Common myeloid progenitor, CD34-positive (primary cell): ENCODE results near the gene CACNA1G.

Experiments
- CTCF ChIA-PET: fragments of 350-600 bp; sonication (Branson Sonifier 250); formaldehyde crosslinking; loops from one replicate; lab custom pipeline; 2021; ENCODE audit warnings: antibody characterized with exemption; lab: Charles Lee
- POLR2A ChIA-PET: fragments of 350-600 bp; sonication (Branson Sonifier 250); formaldehyde crosslinking; loops from one replicate; lab custom pipeline; 2021; ENCODE audit warnings: antibody characterized with exemption; lab: Charles Lee
- DNase-seq, 3 donors: peaks; one replicate each; pipeline versions ENCODE4 v3.0.0 to v3.0.0-alpha.2; 2013
- H3K27ac ChIP-seq, 2 experiments: 1 replicate in 1 of 2; 2 replicates in 1 of 2; pipeline ENCODE4 v1.7.0; 2013; ENCODE audit warnings: inconsistent platforms in 2 of 2, low read length in 2 of 2, mild to moderate bottlenecking in 2 of 2, low read depth in 1 of 2, moderate library complexity in 1 of 2; ENCODE audit not compliant: severe bottlenecking in 2 of 2, insufficient read depth in 1 of 2, poor library complexity in 1 of 2
- H3K27me3 ChIP-seq, 5 experiments: replicated peaks in 2 of 5; 1 replicate in 3 of 5; 2 replicates in 2 of 5; pipeline versions ENCODE4 v1.6.1 to v1.7.0; 2013; ENCODE audit warnings: low read length in 4 of 5, mild to moderate bottlenecking in 2 of 5, moderate library complexity in 2 of 5, inconsistent platforms in 1 of 5; ENCODE audit not compliant: insufficient read depth in 5 of 5, control insufficient read depth in 4 of 5
- H3K36me3 ChIP-seq, 4 experiments: 1 replicate in 2 of 4; 2 replicates in 2 of 4; pipeline versions ENCODE4 v1.6.1 to v1.7.0; 2013; ENCODE audit warnings: low read length in 3 of 4, control low read depth in 1 of 4, mild to moderate bottlenecking in 1 of 4; ENCODE audit not compliant: control insufficient read depth in 4 of 4, insufficient read depth in 4 of 4
- H3K4me1 ChIP-seq, 4 experiments: 1 replicate in 3 of 4; 2 replicates in 1 of 4; pipeline versions ENCODE4 v1.6.1 to v1.7.1; 2013; ENCODE audit warnings: low read length in 3 of 4, mild to moderate bottlenecking in 3 of 4, control low read depth in 1 of 4, inconsistent platforms in 1 of 4, moderate library complexity in 1 of 4; ENCODE audit not compliant: control insufficient read depth in 4 of 4, insufficient read depth in 4 of 4; ENCODE audit errors: control extremely low read depth in 1 of 4
- H3K4me3 ChIP-seq, 7 experiments: 1 replicate in 4 of 7; 2 replicates in 3 of 7; pipeline versions ENCODE4 v1.5.1 to v1.7.0; 2013; ENCODE audit warnings: mild to moderate bottlenecking in 7 of 7, low read length in 6 of 7, moderate library complexity in 6 of 7, inconsistent platforms in 2 of 7, low read depth in 2 of 7, control low read depth in 1 of 7; ENCODE audit not compliant: insufficient read depth in 4 of 7, control insufficient read depth in 1 of 7; ENCODE audit errors: extremely low read depth in 1 of 7
- H3K9me3 ChIP-seq, 5 experiments: 1 replicate in 4 of 5; 2 replicates in 1 of 5; pipeline versions ENCODE4 v1.6.1 to v1.7.1; 2013; ENCODE audit warnings: low read length in 4 of 5, mild to moderate bottlenecking in 2 of 5, inconsistent platforms in 1 of 5, low read depth in 1 of 5, moderate library complexity in 1 of 5; ENCODE audit not compliant: control insufficient read depth in 4 of 5, insufficient read depth in 2 of 5; ENCODE audit errors: control extremely low read depth in 1 of 5
- WGBS: methylation state at CpG from one replicate; pipeline ENCODE4 v1.1.5; 2013; ENCODE audit not compliant: insufficient coverage; 5-methylcytosine and 5-hydroxymethylcytosine counted together

Gene CACNA1G

GRCh38 chr17:50558941-50559614, 1.4 kb upstream of the CACNA1G start:
- CTCF ChIA-PET = interaction anchor here (1.0 to 2.5 kb wide), 5 partner anchors 9 to 70 kb away, joined by 3 to 21 read pairs (median 5); partner anchors contain the start of gene SPATA20

DNA sequence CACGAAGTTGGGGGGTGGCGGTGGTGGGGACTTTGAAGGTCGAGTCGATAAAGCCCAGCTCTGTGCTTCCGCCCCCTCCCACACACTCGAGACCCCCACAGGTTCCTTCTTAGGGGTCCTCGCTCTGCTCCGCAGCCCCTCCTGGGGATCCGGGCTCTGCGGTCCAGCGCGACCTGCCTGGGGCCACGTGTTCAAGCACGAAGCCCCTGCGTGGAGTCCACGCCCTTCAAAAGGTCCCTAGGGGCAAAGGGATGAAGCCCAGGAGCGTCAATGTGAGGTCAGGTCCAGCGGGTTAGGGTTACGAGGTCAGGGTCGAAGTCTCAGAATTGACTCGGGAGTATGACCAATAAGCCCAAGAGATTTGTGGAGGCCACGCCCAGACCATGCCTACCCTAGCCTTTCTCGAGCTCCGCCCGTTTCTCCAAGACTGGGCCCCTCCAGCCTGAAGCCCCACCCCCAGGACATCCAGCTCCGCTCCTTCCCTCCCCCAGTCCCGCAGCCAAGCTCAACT, 786 bp upstream of the CACNA1G start:
- peaks cover 0 to 11% (median 5%) of the 10 kb centered on the region in 4 experiments for H3K36me3 ChIP-seq
- WGBS = 6% methylated on average over 23 of the region's 27 CpGs
- H3K9me3 ChIP-seq = no peaks in the 10 kb centered on the region
- peaks cover 0 to 41% (median 36%) of the 10 kb centered on the region in 4 experiments for H3K4me1 ChIP-seq
- ChIA-PET CTCF (interaction anchor here (1.0 to 3.7 kb wide), 9 partner anchors 9 to 79 kb away, joined by 3 to 21 read pairs (median 4); partner anchors contain the start of gene SPATA20), POLR2A (no interaction called here)
- peak overlapping the region in 4 of 7 experiments; percentile 23 to 72 (median 61) for H3K4me3 ChIP-seq
- DNase-seq = peak in 2 of 3 donors; percentile 11 to 33
- H3K27ac ChIP-seq = no peak overlapping the region
- H3K27me3 ChIP-seq = peaks cover 0 to 77% (median 38%) of the 10 kb centered on the region in 5 experiments

More at GRCh38 chr17:50558941-50559614, 1.4 kb upstream of the CACNA1G start:
- H3K36me3 ChIP-seq = peaks cover 0 to 11% (median 5%) of the 10 kb centered on the region in 4 experiments
- no peak overlapping the region for H3K27ac ChIP-seq
- WGBS = 2% methylated on average over 35 of the region's 55 CpGs
- H3K9me3 ChIP-seq = no peaks in the 10 kb centered on the region
- H3K4me1 ChIP-seq = peaks cover 0 to 39% (median 36%) of the 10 kb centered on the region in 4 experiments
- peaks cover 0 to 71% (median 36%) of the 10 kb centered on the region in 5 experiments for H3K27me3 ChIP-seq
- POLR2A ChIA-PET = no interaction called here
- peak overlapping the region in 4 of 7 experiments; percentile 23 to 72 (median 61) for H3K4me3 ChIP-seq
- DNase-seq = peak; percentile 13 to 44 (median 42)

DNA sequence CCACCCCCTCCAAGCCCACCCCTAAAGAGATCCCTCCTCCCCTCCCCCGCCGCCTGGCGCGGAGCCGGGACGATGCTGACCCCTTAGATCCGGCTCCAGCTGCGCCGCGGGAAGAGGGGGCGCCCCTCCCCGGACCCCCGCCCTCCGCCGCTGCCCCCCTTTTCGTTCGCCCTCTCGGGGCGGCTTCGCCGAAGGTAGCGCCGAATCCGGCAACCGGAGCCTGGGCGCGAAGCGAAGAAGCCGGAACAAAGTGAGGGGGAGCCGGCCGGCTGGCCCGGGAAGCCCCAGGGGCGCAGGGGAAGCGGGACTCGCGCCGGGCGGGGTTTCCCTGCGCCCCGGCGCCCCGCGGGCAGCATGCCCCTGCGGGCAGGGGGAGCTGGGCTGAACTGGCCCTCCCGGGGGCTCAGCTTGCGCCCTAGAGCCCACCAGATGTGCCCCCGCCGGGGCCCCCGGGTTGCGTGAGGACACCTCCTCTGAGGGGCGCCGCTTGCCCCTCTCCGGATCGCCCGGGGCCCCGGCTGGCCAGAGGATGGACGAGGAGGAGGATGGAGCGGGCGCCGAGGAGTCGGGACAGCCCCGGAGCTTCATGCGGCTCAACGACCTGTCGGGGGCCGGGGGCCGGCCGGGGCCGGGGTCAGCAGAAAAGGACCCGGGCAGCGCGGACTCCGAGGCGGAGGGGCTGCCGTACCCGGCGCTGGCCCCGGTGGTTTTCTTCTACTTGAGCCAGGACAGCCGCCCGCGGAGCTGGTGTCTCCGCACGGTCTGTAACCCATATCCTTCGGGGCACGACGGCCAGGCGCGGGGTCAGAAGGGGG, 623 bp downstream of the CACNA1G start:
- Histone ChIP-seq H3K9me3 (no peaks in the 10 kb centered on the region), H3K27me3 (peaks cover 0 to 92% (median 40%) of the 10 kb centered on the region in 5 experiments), H3K4me1 (peaks cover 0 to 47% (median 38%) of the 10 kb centered on the region in 4 experiments), H3K27ac (no peak overlapping the region), H3K36me3 (peaks cover 0 to under 1% (median 0%) of the 10 kb centered on the region in 4 experiments), H3K4me3 (peak overlapping the region in 6 of 7 experiments; percentile 28 to 66 (median 47))
- under 1% methylated on average over 70 of the region's 88 CpGs for WGBS
- ChIA-PET POLR2A (interaction anchor here (1.1 kb wide), 1 partner anchor 27 kb away, joined by 3 read pairs; no protein-coding TSS in a partner anchor), CTCF (interaction anchor here (0.8 to 3.7 kb wide), 8 partner anchors 10 to 79 kb away, joined by 3 to 27 read pairs (median 6); no protein-coding TSS in a partner anchor)
- peak in 1 of 3 donors; percentile 29 for DNase-seq

- 0% methylated on average over 4 of the region's 27 CpGs for WGBS
- Histone ChIP-seq H3K9me3 (no peaks in the 10 kb centered on the region), H3K4me3 (peak overlapping the region in 1 of 7 experiments; percentile 16), H3K27ac (no peak overlapping the region), H3K4me1 (peaks cover 0 to 47% (median 38%) of the 10 kb centered on the region in 4 experiments), H3K36me3 (no peaks in the 10 kb centered on the region), H3K27me3 (peaks cover 0 to 94% (median 43%) of the 10 kb centered on the region in 5 experiments)
- DNase-seq = no peak
- CTCF ChIA-PET = interaction anchor here (0.8 to 3.7 kb wide), 8 partner anchors 10 to 90 kb away, joined by 3 to 27 read pairs (median 6); no protein-coding TSS in a partner anchor
- POLR2A ChIA-PET = no interaction called here
These were observed 1.2 kb downstream of the CACNA1G start for GRCh38 chr17:50561746-50562141.

GRCh38 chr17:50562242-50563091, 2.0 kb downstream of the CACNA1G start:
- no peak overlapping the region for H3K27ac ChIP-seq
- peak overlapping the region in 2 of 7 experiments; percentile 3 to 16 for H3K4me3 ChIP-seq
- peaks cover 0 to 47% (median 38%) of the 10 kb centered on the region in 4 experiments for H3K4me1 ChIP-seq
- H3K36me3 ChIP-seq = no peaks in the 10 kb centered on the region
- POLR2A ChIA-PET = interaction anchor here (0.6 kb wide), 1 partner anchor 61 kb away, joined by 4 read pairs; no protein-coding TSS in a partner anchor
- no peaks in the 10 kb centered on the region for H3K9me3 ChIP-seq
- 5% methylated on average over 15 of the region's 22 CpGs for WGBS
- H3K27me3 ChIP-seq = peaks cover 0 to 94% (median 43%) of the 10 kb centered on the region in 5 experiments
- CTCF ChIA-PET = interaction anchor here (0.9 to 3.7 kb wide), 9 partner anchors 11 to 89 kb away, joined by 3 to 27 read pairs (median 4); no protein-coding TSS in a partner anchor
- peak; percentile 14 to 55 (median 45) for DNase-seq

DNA sequence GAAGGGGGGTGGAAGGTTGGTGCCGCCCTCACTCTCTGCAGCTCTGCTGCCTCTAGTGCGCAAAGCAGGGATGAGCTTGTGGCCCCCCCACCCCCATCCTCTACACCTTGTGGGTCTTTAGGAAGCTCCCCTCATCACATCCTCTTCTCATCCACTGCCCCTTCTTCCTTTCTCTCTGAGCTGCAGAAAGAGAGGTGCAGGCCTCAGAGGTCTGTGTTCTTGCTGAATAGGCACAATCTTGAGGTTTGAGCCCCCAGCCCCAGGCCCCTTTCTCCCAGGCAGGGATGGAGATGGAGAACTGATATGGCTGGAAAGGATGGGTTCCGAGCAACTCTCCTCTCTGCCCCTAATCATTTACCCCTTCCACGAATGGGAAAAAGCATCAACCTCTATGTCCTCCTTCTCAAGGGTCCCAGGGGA, 2.6 kb downstream of the CACNA1G start:
- Histone ChIP-seq H3K9me3 (no peaks in the 10 kb centered on the region), H3K27me3 (peaks cover 0 to 94% (median 41%) of the 10 kb centered on the region in 5 experiments), H3K4me3 (no peak overlapping the region), H3K4me1 (peaks cover 0 to 47% (median 38%) of the 10 kb centered on the region in 4 experiments), H3K27ac (no peak overlapping the region), H3K36me3 (no peaks in the 10 kb centered on the region)
- ChIA-PET CTCF (interaction anchor here (0.9 to 3.7 kb wide), 8 partner anchors 10 to 89 kb away, joined by 3 to 27 read pairs (median 7); no protein-coding TSS in a partner anchor), POLR2A (interaction anchor here (0.6 kb wide), 1 partner anchor 62 kb away, joined by 4 read pairs; no protein-coding TSS in a partner anchor)
- DNase-seq = peak in 1 of 3 donors; percentile 32
- WGBS = 100% methylated on average over 1 of the region's 4 CpGs
